Measurements from ENCODE around the gene SAMMSON.

SAMMSON gene

GRCh38 chr3:69985266-69985665, 14.3 kb upstream of the SAMMSON start:
- Histone ChIP-seq H3K9ac (ENCODE audit: low read depth in 1 of 2, low read length in 2 of 2) (no peak overlapping the region), H3K4me1 (ENCODE audit: control insufficient read depth in 2 of 2, insufficient read depth in 2 of 2, low read length in 2 of 2) (no peaks in the 10 kb centered on the region), H3K36me3 (ENCODE audit: control insufficient read depth in 2 of 2, insufficient read depth in 2 of 2, low read length in 2 of 2) (no peaks in the 10 kb centered on the region), H3K9me3 (ENCODE audit: control insufficient read depth in 2 of 2, low read length in 2 of 2) (no peaks in the 10 kb centered on the region), H3K4me3 (ENCODE audit: low read length in 2 of 2) (no peak overlapping the region), H3K27me3 (ENCODE audit: control insufficient read depth in 2 of 2, insufficient read depth in 2 of 2, low read length in 2 of 2) (no peaks in the 10 kb centered on the region), H3K27ac (ENCODE audit: low read depth in 2 of 2, low read length in 2 of 2) (no peak overlapping the region)

DNA sequence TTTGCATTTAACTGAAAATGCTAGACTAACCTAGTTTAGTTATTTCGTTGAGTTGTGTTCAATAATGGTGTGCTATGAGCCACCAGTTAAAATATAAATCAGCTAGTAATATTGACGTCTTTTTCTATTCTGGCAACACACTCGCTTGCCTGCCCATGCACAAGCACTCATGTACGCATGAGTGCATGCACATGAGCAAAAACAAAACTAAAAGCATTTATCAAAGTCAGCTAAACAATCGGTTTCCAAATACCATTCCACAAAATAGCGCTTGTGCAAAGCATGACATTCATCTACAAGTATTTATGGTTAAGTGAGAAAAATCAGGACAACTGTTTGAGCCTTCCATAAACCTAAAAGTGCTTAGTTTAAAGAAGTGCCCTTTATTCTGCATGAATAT, 13.1 kb upstream of the SAMMSON start:
- Histone ChIP-seq H3K27ac (ENCODE audit: low read depth in 2 of 2, low read length in 2 of 2) (no peak overlapping the region), H3K4me3 (ENCODE audit: low read length in 2 of 2) (no peak overlapping the region), H3K9ac (ENCODE audit: low read depth in 1 of 2, low read length in 2 of 2) (no peak overlapping the region), H3K27me3 (ENCODE audit: control insufficient read depth in 2 of 2, insufficient read depth in 2 of 2, low read length in 2 of 2) (no peaks in the 10 kb centered on the region), H3K36me3 (ENCODE audit: control insufficient read depth in 2 of 2, insufficient read depth in 2 of 2, low read length in 2 of 2) (no peaks in the 10 kb centered on the region), H3K4me1 (ENCODE audit: control insufficient read depth in 2 of 2, insufficient read depth in 2 of 2, low read length in 2 of 2) (no peaks in the 10 kb centered on the region), H3K9me3 (ENCODE audit: control insufficient read depth in 2 of 2, low read length in 2 of 2) (no peaks in the 10 kb centered on the region)

DNA sequence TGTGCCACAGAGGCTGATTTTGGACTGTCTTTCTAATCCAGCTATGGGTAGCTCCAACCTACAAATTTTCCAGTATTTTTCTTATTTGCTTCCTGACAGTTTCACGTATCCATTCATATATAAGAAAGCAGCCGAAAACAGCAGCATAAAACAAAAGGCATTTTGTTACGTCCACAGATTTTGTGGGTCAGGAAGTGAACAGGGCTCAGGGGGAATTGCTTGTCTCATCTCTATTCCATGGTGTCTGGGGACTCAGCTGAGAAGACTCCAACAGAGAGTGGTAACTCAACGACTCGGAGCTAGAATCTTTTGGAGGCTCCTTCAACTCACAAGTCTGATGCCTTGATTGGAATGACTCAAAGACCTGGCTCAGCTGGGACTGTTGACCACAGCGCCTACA, 11.7 kb upstream of the SAMMSON start:
- Histone ChIP-seq H3K27ac (ENCODE audit: low read depth in 2 of 2, low read length in 2 of 2) (no peak overlapping the region), H3K9ac (ENCODE audit: low read depth in 1 of 2, low read length in 2 of 2) (no peak overlapping the region), H3K36me3 (ENCODE audit: control insufficient read depth in 2 of 2, insufficient read depth in 2 of 2, low read length in 2 of 2) (no peaks in the 10 kb centered on the region), H3K4me3 (ENCODE audit: low read length in 2 of 2) (no peak overlapping the region), H3K4me1 (ENCODE audit: control insufficient read depth in 2 of 2, insufficient read depth in 2 of 2, low read length in 2 of 2) (no peaks in the 10 kb centered on the region), H3K27me3 (ENCODE audit: control insufficient read depth in 2 of 2, insufficient read depth in 2 of 2, low read length in 2 of 2) (no peaks in the 10 kb centered on the region), H3K9me3 (ENCODE audit: control insufficient read depth in 2 of 2, low read length in 2 of 2) (no peaks in the 10 kb centered on the region)

DNA sequence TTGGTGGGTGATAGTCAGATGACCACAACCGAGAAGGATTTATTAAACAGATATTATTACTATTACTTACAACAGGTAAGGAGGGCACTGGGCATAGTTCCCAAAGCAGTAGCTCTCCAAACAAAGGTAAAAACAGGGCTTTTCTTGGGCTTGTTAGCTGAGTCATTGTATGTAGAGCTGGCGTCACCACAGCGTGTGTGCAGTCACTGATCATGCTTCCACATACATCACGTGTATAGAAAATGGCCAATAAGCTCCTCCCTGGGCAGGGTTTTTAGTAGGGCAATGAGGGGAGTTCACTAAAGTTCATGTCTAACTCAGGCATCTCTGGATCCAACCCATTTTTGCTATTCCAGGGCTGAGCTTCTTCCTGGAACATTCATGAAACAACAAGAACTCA, 5.8 kb upstream of the SAMMSON start:
- Histone ChIP-seq H3K4me3 (ENCODE audit: low read length in 2 of 2) (no peak overlapping the region), H3K9me3 (ENCODE audit: control insufficient read depth in 2 of 2, low read length in 2 of 2) (no peaks in the 10 kb centered on the region), H3K27me3 (ENCODE audit: control insufficient read depth in 2 of 2, insufficient read depth in 2 of 2, low read length in 2 of 2) (no peaks in the 10 kb centered on the region), H3K27ac (ENCODE audit: low read depth in 2 of 2, low read length in 2 of 2) (no peak overlapping the region), H3K9ac (ENCODE audit: low read depth in 1 of 2, low read length in 2 of 2) (no peak overlapping the region), H3K4me1 (ENCODE audit: control insufficient read depth in 2 of 2, insufficient read depth in 2 of 2, low read length in 2 of 2) (peaks cover 0 to under 1% of the 10 kb centered on the region in 2 donors), H3K36me3 (ENCODE audit: control insufficient read depth in 2 of 2, insufficient read depth in 2 of 2, low read length in 2 of 2) (no peaks in the 10 kb centered on the region)

DNA sequence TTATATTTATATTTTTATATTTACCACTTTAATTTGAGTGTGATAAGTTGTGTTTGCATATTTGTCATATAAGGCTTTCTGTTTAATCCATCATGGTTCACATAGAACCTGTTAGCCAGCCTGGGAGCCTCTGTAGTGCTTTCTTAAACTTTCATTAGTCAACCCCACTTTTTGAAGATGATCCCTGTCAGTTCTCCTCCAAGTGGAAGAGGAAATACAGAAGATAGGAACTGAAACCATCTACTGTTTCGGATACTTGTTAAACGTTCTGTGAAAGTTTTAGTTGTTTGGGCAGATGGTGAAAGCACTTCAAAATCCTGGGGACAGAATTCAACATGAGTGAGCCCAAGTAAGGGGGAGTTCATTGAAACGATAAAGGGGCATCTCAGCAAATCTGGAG, 4.6 kb upstream of the SAMMSON start:
- Histone ChIP-seq H3K4me3 (ENCODE audit: low read length in 2 of 2) (no peak overlapping the region), H3K36me3 (ENCODE audit: control insufficient read depth in 2 of 2, insufficient read depth in 2 of 2, low read length in 2 of 2) (no peaks in the 10 kb centered on the region), H3K27me3 (ENCODE audit: control insufficient read depth in 2 of 2, insufficient read depth in 2 of 2, low read length in 2 of 2) (no peaks in the 10 kb centered on the region), H3K9ac (ENCODE audit: low read depth in 1 of 2, low read length in 2 of 2) (no peak overlapping the region), H3K4me1 (ENCODE audit: control insufficient read depth in 2 of 2, insufficient read depth in 2 of 2, low read length in 2 of 2) (peaks cover 0 to 2% of the 10 kb centered on the region in 2 donors), H3K9me3 (ENCODE audit: control insufficient read depth in 2 of 2, low read length in 2 of 2) (no peaks in the 10 kb centered on the region), H3K27ac (ENCODE audit: low read depth in 2 of 2, low read length in 2 of 2) (no peak overlapping the region)

GRCh38 chr3:69997631-69998307, 1.8 kb upstream of the SAMMSON start:
- Histone ChIP-seq H3K36me3 (ENCODE audit: control insufficient read depth in 2 of 2, insufficient read depth in 2 of 2, low read length in 2 of 2) (no peaks in the 10 kb centered on the region), H3K4me1 (ENCODE audit: control insufficient read depth in 2 of 2, insufficient read depth in 2 of 2, low read length in 2 of 2) (peaks cover 0 to 2% of the 10 kb centered on the region in 2 donors), H3K27ac (ENCODE audit: low read depth in 2 of 2, low read length in 2 of 2) (no peak overlapping the region), H3K27me3 (ENCODE audit: control insufficient read depth in 2 of 2, insufficient read depth in 2 of 2, low read length in 2 of 2) (no peaks in the 10 kb centered on the region), H3K4me3 (ENCODE audit: low read length in 2 of 2) (no peak overlapping the region), H3K9me3 (ENCODE audit: control insufficient read depth in 2 of 2, low read length in 2 of 2) (no peaks in the 10 kb centered on the region), H3K9ac (ENCODE audit: low read depth in 1 of 2, low read length in 2 of 2) (no peak overlapping the region)

DNA sequence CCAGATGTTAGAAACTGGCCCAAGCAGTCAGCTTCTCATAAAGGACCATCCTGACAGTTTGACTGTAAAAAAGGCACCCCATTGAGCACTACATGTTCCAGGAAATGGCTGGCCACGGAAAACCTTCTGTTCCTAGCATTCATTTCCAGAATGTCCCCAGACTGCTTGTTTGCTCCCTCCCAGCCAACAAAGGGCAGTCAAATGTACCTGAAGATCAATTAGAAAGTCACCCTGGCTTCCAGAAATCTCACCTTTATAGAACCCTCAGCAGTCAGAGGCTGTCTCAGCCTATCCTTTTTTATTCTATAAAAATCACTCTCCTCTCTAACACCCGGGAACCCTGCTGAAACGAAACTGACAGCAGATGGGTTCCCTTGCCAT, 784 bp upstream of the SAMMSON start:
- Histone ChIP-seq H3K9me3 (ENCODE audit: control insufficient read depth in 2 of 2, low read length in 2 of 2) (no peaks in the 10 kb centered on the region), H3K27me3 (ENCODE audit: control insufficient read depth in 2 of 2, insufficient read depth in 2 of 2, low read length in 2 of 2) (no peaks in the 10 kb centered on the region), H3K9ac (ENCODE audit: low read depth in 1 of 2, low read length in 2 of 2) (no peak overlapping the region), H3K36me3 (ENCODE audit: control insufficient read depth in 2 of 2, insufficient read depth in 2 of 2, low read length in 2 of 2) (no peaks in the 10 kb centered on the region), H3K4me1 (ENCODE audit: control insufficient read depth in 2 of 2, insufficient read depth in 2 of 2, low read length in 2 of 2) (peaks cover 0 to 2% of the 10 kb centered on the region in 2 donors), H3K27ac (ENCODE audit: low read depth in 2 of 2, low read length in 2 of 2) (peak overlapping the region; percentile 38 to 55), H3K4me3 (ENCODE audit: low read length in 2 of 2) (peak overlapping the region in 1 of 2 donors; percentile 32)

- Histone ChIP-seq H3K9me3 (ENCODE audit: control insufficient read depth in 2 of 2, low read length in 2 of 2) (no peaks in the 10 kb centered on the region), H3K27ac (ENCODE audit: low read depth in 2 of 2, low read length in 2 of 2) (peak overlapping the region; percentile 38 to 55), H3K9ac (ENCODE audit: low read depth in 1 of 2, low read length in 2 of 2) (no peak overlapping the region)
These were observed 486 bp downstream of the SAMMSON start for GRCh38 chr3:70000028-70000410.

GRCh38 chr3:70000563-70001081, 1.1 kb downstream of the SAMMSON start:
- Histone ChIP-seq H3K9ac (ENCODE audit: low read depth in 1 of 2, low read length in 2 of 2) (no peak overlapping the region), H3K36me3 (ENCODE audit: control insufficient read depth in 2 of 2, insufficient read depth in 2 of 2, low read length in 2 of 2) (no peaks in the 10 kb centered on the region), H3K9me3 (ENCODE audit: control insufficient read depth in 2 of 2, low read length in 2 of 2) (no peaks in the 10 kb centered on the region), H3K4me1 (ENCODE audit: control insufficient read depth in 2 of 2, insufficient read depth in 2 of 2, low read length in 2 of 2) (peaks cover 0 to 2% of the 10 kb centered on the region in 2 donors), H3K4me3 (ENCODE audit: low read length in 2 of 2) (no peak overlapping the region), H3K27ac (ENCODE audit: low read depth in 2 of 2, low read length in 2 of 2) (no peak overlapping the region), H3K27me3 (ENCODE audit: control insufficient read depth in 2 of 2, insufficient read depth in 2 of 2, low read length in 2 of 2) (no peaks in the 10 kb centered on the region)

More at GRCh38 chr3:70000028-70000410, 486 bp downstream of the SAMMSON start:
- H3K4me1 ChIP-seq (ENCODE audit: control insufficient read depth in 2 of 2, insufficient read depth in 2 of 2, low read length in 2 of 2): peaks cover 0 to 2% of the 10 kb centered on the region in 2 donors
- no peaks in the 10 kb centered on the region for H3K36me3 ChIP-seq (ENCODE audit: control insufficient read depth in 2 of 2, insufficient read depth in 2 of 2, low read length in 2 of 2)
- H3K4me3 ChIP-seq (ENCODE audit: low read length in 2 of 2): no peak overlapping the region
- no peaks in the 10 kb centered on the region for H3K27me3 ChIP-seq (ENCODE audit: control insufficient read depth in 2 of 2, insufficient read depth in 2 of 2, low read length in 2 of 2)

DNA sequence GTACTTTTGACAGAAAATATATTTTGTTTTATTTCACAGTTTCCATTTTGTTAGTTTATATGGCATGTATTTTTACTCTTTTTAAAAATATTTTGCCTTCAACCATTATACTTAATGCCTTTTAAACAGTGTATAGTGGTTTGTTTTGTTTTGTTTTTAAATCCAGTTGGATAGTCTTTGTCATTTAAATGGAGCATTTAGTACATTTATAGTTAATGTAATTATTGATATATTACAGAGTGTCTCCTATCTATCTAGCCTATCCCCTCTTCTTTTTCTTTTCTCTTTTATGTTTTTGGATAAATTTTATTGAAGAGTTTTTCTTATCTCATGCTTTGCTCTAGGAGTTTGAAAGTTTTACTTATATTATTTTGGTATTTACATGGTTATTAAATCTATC, 3.6 kb downstream of the SAMMSON start:
- no peaks in the 10 kb centered on the region for H3K36me3 ChIP-seq (ENCODE audit: control insufficient read depth in 2 of 2, insufficient read depth in 2 of 2, low read length in 2 of 2)
- H3K9me3 ChIP-seq (ENCODE audit: control insufficient read depth in 2 of 2, low read length in 2 of 2): no peaks in the 10 kb centered on the region
- H3K9ac ChIP-seq (ENCODE audit: low read depth in 1 of 2, low read length in 2 of 2): no peak overlapping the region
- H3K27ac ChIP-seq (ENCODE audit: low read depth in 2 of 2, low read length in 2 of 2): no peak overlapping the region
- H3K4me3 ChIP-seq (ENCODE audit: low read length in 2 of 2): no peak overlapping the region
- H3K4me1 ChIP-seq (ENCODE audit: control insufficient read depth in 2 of 2, insufficient read depth in 2 of 2, low read length in 2 of 2): peaks cover 0 to 2% of the 10 kb centered on the region in 2 donors
- no peaks in the 10 kb centered on the region for H3K27me3 ChIP-seq (ENCODE audit: control insufficient read depth in 2 of 2, insufficient read depth in 2 of 2, low read length in 2 of 2)

All from mucosa of rectum (tissue), 2 donors.